ENCODE measurements around the gene HECA. TPM values are rescaled to one million over a fixed set of nuclear protein-coding genes. Genes with fewer than 3 reads are reported as not detected.

Gene HECA, protein sequence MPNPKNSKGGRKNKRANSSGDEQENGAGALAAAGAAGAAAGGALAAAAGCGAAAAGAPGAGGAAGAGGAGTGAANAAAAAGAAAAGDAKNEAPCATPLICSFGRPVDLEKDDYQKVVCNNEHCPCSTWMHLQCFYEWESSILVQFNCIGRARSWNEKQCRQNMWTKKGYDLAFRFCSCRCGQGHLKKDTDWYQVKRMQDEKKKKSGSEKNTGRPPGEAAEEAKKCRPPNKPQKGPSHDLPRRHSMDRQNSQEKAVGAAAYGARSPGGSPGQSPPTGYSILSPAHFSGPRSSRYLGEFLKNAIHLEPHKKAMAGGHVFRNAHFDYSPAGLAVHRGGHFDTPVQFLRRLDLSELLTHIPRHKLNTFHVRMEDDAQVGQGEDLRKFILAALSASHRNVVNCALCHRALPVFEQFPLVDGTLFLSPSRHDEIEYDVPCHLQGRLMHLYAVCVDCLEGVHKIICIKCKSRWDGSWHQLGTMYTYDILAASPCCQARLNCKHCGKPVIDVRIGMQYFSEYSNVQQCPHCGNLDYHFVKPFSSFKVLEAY
- 1.3 to 2.3 TPM (median 1.9 TPM) in 5 replicates for total RNA-seq (2022; extraction: Qiagen RNA extraction; ENCODE audit: low read depth)

DNA sequence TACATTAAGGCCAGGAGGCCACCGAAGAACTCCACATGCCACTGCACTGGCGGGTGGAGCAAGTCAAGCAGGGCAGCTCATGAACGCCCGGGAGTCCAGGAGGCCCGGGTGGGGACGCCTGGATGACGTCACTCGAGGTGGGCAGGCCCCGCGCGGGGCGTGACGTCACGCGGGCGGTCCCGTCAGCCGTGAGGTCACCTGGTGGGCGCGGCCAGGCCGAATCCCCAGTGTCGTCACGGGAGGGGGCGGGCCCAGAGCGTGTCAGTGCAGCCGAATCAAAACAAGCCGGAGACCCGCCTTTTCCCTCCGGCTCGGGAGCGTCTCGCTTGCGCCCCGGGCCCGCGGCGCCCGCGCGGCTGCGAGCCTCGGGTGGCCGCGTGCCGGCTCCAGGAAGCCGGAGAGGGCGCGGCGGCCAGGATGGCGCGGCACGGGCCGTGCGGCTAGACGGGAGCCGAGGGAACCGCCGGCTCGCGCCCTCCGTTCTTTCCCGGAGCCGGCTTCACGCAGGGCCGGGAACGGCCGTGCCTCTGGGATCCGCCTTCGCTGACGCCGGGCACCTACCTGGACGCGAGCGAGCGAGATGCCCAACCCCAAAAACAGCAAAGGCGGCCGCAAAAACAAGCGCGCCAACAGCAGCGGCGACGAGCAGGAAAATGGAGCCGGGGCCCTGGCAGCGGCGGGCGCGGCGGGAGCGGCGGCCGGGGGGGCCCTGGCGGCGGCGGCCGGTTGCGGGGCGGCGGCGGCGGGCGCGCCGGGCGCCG, at the start of gene HECA:
TSS of gene HECA (plus strand) at position 264 of the 761 bp plus-strand sequence. CDS start at position 581, 317 bp downstream.

Other genes with a start within 250 kb of the HECA start
- 19.2 to 22.8 TPM (median 21.2 TPM) in 5 replicates for gene REPS1, start 146.8 kb upstream of the HECA start, total RNA-seq (2022; extraction: Qiagen RNA extraction; ENCODE audit: low read depth)
- 44.7 to 62.1 TPM (median 48.6 TPM) in 5 replicates for gene ABRACL, start 106.3 kb upstream of the HECA start, total RNA-seq (2022; extraction: Qiagen RNA extraction; ENCODE audit: low read depth)
- gene TXLNB, start 156.9 kb downstream of the HECA start, total RNA-seq (2022; extraction: Qiagen RNA extraction; ENCODE audit: low read depth): not detected in 5 replicates
- gene CITED2, start 239.6 kb downstream of the HECA start, total RNA-seq (2022; extraction: Qiagen RNA extraction; ENCODE audit: low read depth): 16.3 to 23.3 TPM (median 19.8 TPM) in 5 replicates